ENCODE results near the gene CYP4V2. TPM values are rescaled to one million over a fixed set of nuclear protein-coding genes. Genes with fewer than 3 reads are reported as not detected.

Gene CYP4V2
- polyA plus RNA-seq, 1 of the 3 experiments (the other 2 are of a cell fraction): 7.8 TPM

DNA sequence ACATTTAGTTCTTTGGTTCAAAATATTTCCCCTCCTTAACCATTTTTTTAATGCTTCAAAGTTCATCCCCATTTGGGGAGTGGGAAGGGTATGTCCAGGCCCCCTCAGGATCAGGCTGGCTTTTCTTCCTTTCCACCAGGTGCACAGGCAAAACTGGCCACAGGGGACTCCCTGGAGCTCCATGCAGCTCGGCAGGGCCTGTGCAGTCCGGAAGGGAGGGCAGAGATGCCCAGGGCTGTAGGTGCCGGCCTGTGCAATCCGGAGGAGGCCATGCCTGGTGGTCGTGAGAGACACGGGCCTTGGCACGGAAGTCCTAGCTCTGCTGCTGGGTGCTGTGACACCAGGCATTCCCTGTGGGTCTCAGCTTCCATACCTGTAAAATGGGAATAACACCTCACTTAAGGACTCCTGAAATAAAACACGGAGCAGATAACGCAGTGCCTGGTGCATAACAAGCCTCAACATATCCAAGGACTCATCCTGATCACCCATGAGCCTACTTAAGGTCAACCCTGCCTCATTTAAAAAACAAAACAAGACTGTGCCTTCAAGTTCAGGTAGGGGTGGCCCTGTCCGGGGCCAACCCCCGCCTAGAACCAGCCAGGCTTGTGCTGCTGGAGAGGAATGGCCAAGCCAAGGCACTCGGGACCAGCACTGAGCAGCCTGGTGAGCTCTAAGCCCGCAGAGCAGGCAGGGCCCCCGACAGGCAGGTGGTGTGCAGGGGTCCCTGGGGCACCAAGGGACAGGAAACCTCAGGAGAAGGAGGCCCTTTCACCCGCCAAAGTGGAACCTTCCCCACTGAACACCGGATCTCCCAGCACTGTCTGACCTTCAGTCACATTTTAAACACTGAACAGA lies 21.2 kb upstream of the CYP4V2 start:
- H2AFZ ChIP-seq (ENCODE audit: low read depth): no peak overlapping the region
- CTCF ChIA-PET: interaction anchor here (1.0 to 1.4 kb wide), 2 partner anchors 14 to 20 kb away, joined by 4 to 5 read pairs; no protein-coding TSS in a partner anchor
- no peaks in the 10 kb centered on the region for H3K27me3 ChIP-seq (ENCODE audit: insufficient read depth)
- H3K9me3 ChIP-seq: no peaks in the 10 kb centered on the region
- TF ChIP-seq ELF1 (IDR thresholded peaks at IDR 0.05) (no peak), TEAD4 (IDR thresholded peaks at IDR 0.05; ENCODE audit: borderline replicate concordance, insufficient read depth) (no peak), JUND (IDR thresholded peaks at IDR 0.05) (no peak), RFX5 (IDR thresholded peaks at IDR 0.05; ENCODE audit: low read length) (no peak), FOXM1 (IDR thresholded peaks at IDR 0.05; ENCODE audit: low read depth) (no peak), EP300 (IDR thresholded peaks at IDR 0.05; ENCODE audit: borderline replicate concordance in 1 of 2, low read depth in 1 of 2, low read length in 1 of 2) (no peak), GATA2 (CRISPR knock-in tag; IDR thresholded peaks at IDR 0.05) (no peak), TAF1 (IDR thresholded peaks at IDR 0.05; ENCODE audit: borderline replicate concordance, low read depth, low read length) (no peak), SMC3 (IDR thresholded peaks at IDR 0.05; ENCODE audit: low read depth, low read length) (no peak), TCF12 (IDR thresholded peaks at IDR 0.05) (no peak), FOSL2 (IDR thresholded peaks at IDR 0.05; ENCODE audit: borderline replicate concordance, low read depth) (no peak)
- TF ChIP-seq, protein P1, sequence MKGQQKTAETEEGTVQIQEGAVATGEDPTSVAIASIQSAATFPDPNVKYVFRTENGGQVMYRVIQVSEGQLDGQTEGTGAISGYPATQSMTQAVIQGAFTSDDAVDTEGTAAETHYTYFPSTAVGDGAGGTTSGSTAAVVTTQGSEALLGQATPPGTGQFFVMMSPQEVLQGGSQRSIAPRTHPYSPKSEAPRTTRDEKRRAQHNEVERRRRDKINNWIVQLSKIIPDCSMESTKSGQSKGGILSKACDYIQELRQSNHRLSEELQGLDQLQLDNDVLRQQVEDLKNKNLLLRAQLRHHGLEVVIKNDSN (IDR thresholded peaks at IDR 0.05; ENCODE audit: borderline replicate concordance, low read depth): no peak
- TF ChIP-seq, protein P2, sequence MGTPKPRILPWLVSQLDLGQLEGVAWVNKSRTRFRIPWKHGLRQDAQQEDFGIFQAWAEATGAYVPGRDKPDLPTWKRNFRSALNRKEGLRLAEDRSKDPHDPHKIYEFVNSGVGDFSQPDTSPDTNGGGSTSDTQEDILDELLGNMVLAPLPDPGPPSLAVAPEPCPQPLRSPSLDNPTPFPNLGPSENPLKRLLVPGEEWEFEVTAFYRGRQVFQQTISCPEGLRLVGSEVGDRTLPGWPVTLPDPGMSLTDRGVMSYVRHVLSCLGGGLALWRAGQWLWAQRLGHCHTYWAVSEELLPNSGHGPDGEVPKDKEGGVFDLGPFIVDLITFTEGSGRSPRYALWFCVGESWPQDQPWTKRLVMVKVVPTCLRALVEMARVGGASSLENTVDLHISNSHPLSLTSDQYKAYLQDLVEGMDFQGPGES (IDR thresholded peaks at IDR 0.05; ENCODE audit: low read depth, low read length): no peak
- no peaks in the 10 kb centered on the region for H3K4me1 ChIP-seq (ENCODE audit: control insufficient read depth in 1 of 2, insufficient read depth in 2 of 2, low read depth in 1 of 2, low read length in 1 of 2)
- POLR2A ChIA-PET: no interaction called here
- H3F3A ChIP-seq (replicated peaks; ENCODE audit: insufficient read depth): no peaks in the 10 kb centered on the region
- 44% methylated on average over 5 of the region's 16 CpGs for WGBS (ENCODE audit: low lambda C conversion rate)
- DNase-seq: no peak
- no peak overlapping the region for H3K4me3 ChIP-seq (ENCODE audit: low read depth in 2 of 2, low read length in 1 of 2)
- H3K4me2 ChIP-seq: no peak overlapping the region
- no peaks in the 10 kb centered on the region for H4K20me1 ChIP-seq (ENCODE audit: insufficient read depth)
- no peaks in the 10 kb centered on the region for H3K36me3 ChIP-seq (replicated peaks in 1 of 2; ENCODE audit: control insufficient read depth in 1 of 2, insufficient read depth in 2 of 2, low read length in 1 of 2)
- no peaks in the 10 kb centered on the region for H3K79me2 ChIP-seq (ENCODE audit: insufficient read depth)
- no peak overlapping the region for H3K27ac ChIP-seq (ENCODE audit: low read depth in 2 of 2, low read length in 1 of 2)
- no peaks in the 10 kb centered on the region for H3K9me2 ChIP-seq
- H3K9ac ChIP-seq: no peak overlapping the region

DNA sequence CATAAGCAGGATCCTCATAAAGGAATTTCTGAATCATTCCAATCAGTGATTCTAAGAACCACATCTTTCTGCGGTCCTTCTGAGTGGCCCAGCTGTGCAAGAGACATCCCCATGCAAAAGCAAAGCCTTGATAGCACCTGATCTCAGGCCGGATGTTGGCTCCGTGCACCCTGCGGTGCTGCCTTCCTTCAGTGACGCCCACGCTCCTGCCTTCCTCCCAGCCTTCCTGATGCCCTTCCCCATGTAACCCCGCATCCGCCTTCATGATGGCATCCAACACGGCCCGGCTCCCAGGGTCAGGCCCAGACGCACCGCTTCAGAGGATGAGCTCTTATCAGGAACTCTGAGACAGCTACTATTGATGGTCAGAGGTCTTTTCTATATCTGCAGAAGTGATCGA lies 20.4 kb upstream of the CYP4V2 start:
- Histone ChIP-seq H3K9ac (no peak overlapping the region), H3K9me2 (no peaks in the 10 kb centered on the region), H3K36me3 (replicated peaks in 1 of 2; ENCODE audit: control insufficient read depth in 1 of 2, insufficient read depth in 2 of 2, low read length in 1 of 2) (no peaks in the 10 kb centered on the region), H3F3A (replicated peaks; ENCODE audit: insufficient read depth) (no peaks in the 10 kb centered on the region), H3K4me3 (ENCODE audit: low read depth in 2 of 2, low read length in 1 of 2) (no peak overlapping the region), H3K9me3 (no peaks in the 10 kb centered on the region), H2AFZ (ENCODE audit: low read depth) (no peak overlapping the region), H3K27me3 (ENCODE audit: insufficient read depth) (no peaks in the 10 kb centered on the region), H4K20me1 (ENCODE audit: insufficient read depth) (no peaks in the 10 kb centered on the region), H3K4me2 (no peak overlapping the region), H3K4me1 (ENCODE audit: control insufficient read depth in 1 of 2, insufficient read depth in 2 of 2, low read depth in 1 of 2, low read length in 1 of 2) (no peaks in the 10 kb centered on the region), H3K79me2 (ENCODE audit: insufficient read depth) (no peaks in the 10 kb centered on the region), H3K27ac (ENCODE audit: low read depth in 2 of 2, low read length in 1 of 2) (no peak overlapping the region)
- TF ChIP-seq EZH2phosphoT487 (IDR thresholded peaks at IDR 0.05; ENCODE audit: borderline replicate concordance, low read depth): no peak
- TF ChIP-seq, protein P2 (IDR thresholded peaks at IDR 0.05; ENCODE audit: low read depth, low read length): no peak
- no peak for TF ChIP-seq ELF1 (IDR thresholded peaks at IDR 0.05)
- TF ChIP-seq, protein P3, sequence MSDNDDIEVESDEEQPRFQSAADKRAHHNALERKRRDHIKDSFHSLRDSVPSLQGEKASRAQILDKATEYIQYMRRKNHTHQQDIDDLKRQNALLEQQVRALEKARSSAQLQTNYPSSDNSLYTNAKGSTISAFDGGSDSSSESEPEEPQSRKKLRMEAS (IDR thresholded peaks at IDR 0.05; ENCODE audit: low read depth): no peak
- no peak for TF ChIP-seq RCOR1 (IDR thresholded peaks at IDR 0.05; ENCODE audit: low read length)
- 87% methylated on average over 11 of the region's 13 CpGs for WGBS (ENCODE audit: low lambda C conversion rate)
- ChIA-PET POLR2A (no interaction called here), CTCF (interaction anchor here (1.4 kb wide), 1 partner anchor 15 kb away, joined by 4 read pairs; no protein-coding TSS in a partner anchor)
- DNase-seq: no peak

All from SK-N-SH (cell line).